Cardiac muscle cell (in vitro differentiated cells and primary cell): ENCODE measurements around the gene NEMP1. TPM values are rescaled to one million over a fixed set of nuclear protein-coding genes. Genes with fewer than 3 reads are reported as not detected.

Source experiments
- DNase-seq, 2 donors: peaks; one replicate each; pipeline versions ENCODE4 v3.0.0 to v3.0.0-alpha.2; 2010 to 2017; ENCODE audit warnings: low read depth in 1 of 2, low spot score in 1 of 2
- H3K27ac ChIP-seq: fragments of 200-600 bp; sonication (generic); 2 replicates; pipeline ENCODE4 v1.5.1; 2016
- H3K27me3 ChIP-seq: fragments of 200-600 bp; sonication (generic); 2 replicates; pipeline ENCODE4 v1.6.0; 2016; ENCODE audit warnings: control low read depth
- H3K36me3 ChIP-seq: fragments of 200-600 bp; sonication (generic); 2 replicates; pipeline ENCODE4 v1.5.1; 2016; ENCODE audit warnings: control low read depth
- H3K4me1 ChIP-seq: fragments of 200-600 bp; sonication (generic); 2 replicates; pipeline ENCODE4 v1.8.1; 2017; ENCODE audit warnings: low read depth, mild to moderate bottlenecking, mixed run types
- H3K4me3 ChIP-seq: fragments of 200-600 bp; sonication (generic); 2 replicates; pipeline ENCODE4 v1.5.1; 2016; ENCODE audit warnings: mild to moderate bottlenecking
- H3K9me3 ChIP-seq: fragments of 200-600 bp; sonication (generic); 2 replicates; pipeline ENCODE4 v1.5.1; 2017; ENCODE audit warnings: low read depth, mild to moderate bottlenecking, control low read depth
- CTCF ChIP-seq: IDR thresholded peaks from 2 replicates; pipeline ENCODE4 v1.5.1; 2012; ENCODE audit warnings: low read depth, mild to moderate bottlenecking, low read length
- polyA plus RNA-seq: library from polyadenylated mRNA; unstranded; fragments of >200 nt; fragmentation: Nextera tagmentation; extraction: Ambion mirVana; gene quantifications from 2 replicates; pipeline ENCODE4 v1.2.1, GENCODE V29; 2016
- total RNA-seq: library from RNA; depleted of rRNA; stranded (reverse); fragments of >200 nt; gene quantifications from 2 replicates; pipeline ENCODE4 v1.2.3, GENCODE V29; 2016

NEMP1 gene
- total and polyA plus RNA-seq, 2 experiments from 2014 or later: 5.8 to 8.8 TPM

GRCh38 chr12:57048423-57049118 is 30.0 kb downstream of the NEMP1 start:
- no peaks in the 10 kb centered on the region for H3K4me1 ChIP-seq
- H3K4me3 ChIP-seq: no peak overlapping the region
- no peak for DNase-seq
- TF ChIP-seq CTCF: no peak
- no peaks in the 10 kb centered on the region for H3K36me3 ChIP-seq
- no peaks in the 10 kb centered on the region for H3K9me3 ChIP-seq
- peaks cover 1% of the 10 kb centered on the region for H3K27me3 ChIP-seq
- no peak overlapping the region for H3K27ac ChIP-seq

- Histone ChIP-seq H3K4me3 (no peak overlapping the region), H3K9me3 (no peaks in the 10 kb centered on the region), H3K36me3 (no peaks in the 10 kb centered on the region), H3K27ac (no peak overlapping the region), H3K27me3 (peaks cover 2% of the 10 kb centered on the region), H3K4me1 (no peaks in the 10 kb centered on the region)
- TF ChIP-seq CTCF: no peak
- no peak for DNase-seq
Observed at GRCh38 chr12:57047981-57048380, 30.6 kb downstream of the NEMP1 start.

GRCh38 chr12:57046947-57047890 is 31.4 kb downstream of the NEMP1 start:
- DNase-seq: no peak
- H3K27me3 ChIP-seq: peaks cover 2% of the 10 kb centered on the region

GRCh38 chr12:57046086-57046791 is 32.4 kb downstream of the NEMP1 start:
- H3K27me3 ChIP-seq: peaks cover 2% of the 10 kb centered on the region
- TF ChIP-seq CTCF: no peak
- no peaks in the 10 kb centered on the region for H3K4me1 ChIP-seq
- H3K27ac ChIP-seq: no peak overlapping the region
- H3K9me3 ChIP-seq: no peaks in the 10 kb centered on the region
- H3K36me3 ChIP-seq: no peaks in the 10 kb centered on the region
- no peak overlapping the region for H3K4me3 ChIP-seq
- DNase-seq: no peak

More at GRCh38 chr12:57046947-57047890, 31.4 kb downstream of the NEMP1 start:
- Histone ChIP-seq H3K4me3 (no peak overlapping the region), H3K4me1 (no peaks in the 10 kb centered on the region), H3K9me3 (no peaks in the 10 kb centered on the region), H3K36me3 (no peaks in the 10 kb centered on the region), H3K27ac (no peak overlapping the region)
- no peak for TF ChIP-seq CTCF

- Histone ChIP-seq H3K27ac (no peak overlapping the region), H3K27me3 (peaks cover 2% of the 10 kb centered on the region), H3K36me3 (no peaks in the 10 kb centered on the region), H3K9me3 (no peaks in the 10 kb centered on the region), H3K4me3 (no peak overlapping the region), H3K4me1 (no peaks in the 10 kb centered on the region)
- no peak for DNase-seq
- no peak for TF ChIP-seq CTCF
Observed at GRCh38 chr12:57044889-57045288, 33.7 kb downstream of the NEMP1 start.
